HT-29 (cell line): ENCODE results near the gene MYO1D. TPM values are rescaled to one million over a fixed set of nuclear protein-coding genes. Genes with fewer than 3 reads are reported as not detected.
"Not testable (repeated sequence)": the region's sequence is repeated elsewhere in the genome, so short reads cannot be mapped to it uniquely, and the experiment has no call there.

Source experiments
- DNase-seq: peaks from one replicate; pipeline ENCODE4 v3.0.0-alpha.2; 2015; ENCODE audit warnings: low spot score
- small RNA-seq: library from RNA; depleted of rRNA; stranded (forward); fragments of <200 nt; gene quantifications from one replicate; pipeline ENCODE3, GENCODE V24; 2014
- total RNA-seq: library from RNA; depleted of rRNA; stranded (reverse); fragments of >200 nt; shearing (Covaris generic); gene quantifications from 2 replicates; pipeline ENCODE4 v1.2.3, GENCODE V29; 2014; rRNA removed

Gene MYO1D
- total RNA-seq, 1 experiment from 2014 or later, result 31.2 TPM

DNA sequence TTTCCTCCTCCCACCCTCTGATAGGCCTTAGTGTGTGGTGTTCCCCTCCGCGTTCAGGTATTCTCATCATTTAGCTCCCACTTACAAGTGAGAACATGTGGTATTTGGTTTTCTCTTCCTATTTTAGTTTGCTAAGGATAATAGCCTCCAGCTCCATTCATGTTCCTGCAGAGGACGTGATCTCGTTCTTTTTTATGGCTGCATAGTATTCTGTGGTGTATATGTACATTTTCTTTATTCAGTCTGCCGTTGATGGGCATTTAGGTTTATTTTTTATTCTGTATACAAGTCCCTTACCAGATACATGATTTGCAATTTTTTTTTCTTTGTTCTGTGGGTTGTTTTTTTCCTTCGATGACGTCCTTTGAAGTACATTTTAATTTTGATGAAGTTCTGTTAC lies 409.0 kb downstream of the MYO1D start:
- no peak for DNase-seq

DNA sequence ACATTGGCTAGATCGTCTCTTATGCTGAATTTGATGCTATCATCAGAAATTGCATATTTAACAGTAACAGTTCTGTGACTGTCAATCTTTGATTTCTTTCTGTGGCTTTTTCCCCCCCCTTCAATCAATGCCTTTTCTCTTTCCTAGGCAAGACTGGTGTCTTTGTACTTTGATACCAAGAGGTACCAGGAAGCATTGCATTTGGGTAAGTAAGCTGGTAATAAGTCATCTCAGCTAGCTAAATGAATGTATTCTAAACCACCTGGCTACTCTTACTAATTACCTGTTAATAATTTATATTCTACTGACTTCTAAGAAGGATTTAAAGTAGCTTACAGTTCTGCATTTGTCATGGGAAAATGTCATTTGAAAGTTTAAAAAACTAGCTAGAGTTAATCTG lies 412.6 kb downstream of the MYO1D start:
- no peak for DNase-seq

DNA sequence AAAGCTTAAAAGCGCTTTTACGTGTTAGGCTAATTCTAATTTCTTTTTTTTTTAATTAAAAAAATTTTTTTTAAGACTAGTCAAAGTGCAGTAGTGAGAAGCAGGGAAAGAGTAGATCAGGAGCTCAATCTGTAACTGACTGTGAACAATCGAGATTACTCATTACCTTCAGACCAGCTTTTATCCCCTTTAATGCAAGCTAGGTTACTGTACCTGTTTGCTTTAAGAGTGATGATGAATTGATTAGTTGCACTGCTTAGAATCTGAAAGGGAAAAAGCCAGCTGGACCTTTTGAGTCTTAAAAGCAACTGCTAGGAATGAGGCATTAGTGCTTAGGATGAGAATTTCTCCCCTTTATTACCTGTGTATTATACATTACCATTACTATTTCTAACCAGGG lies 413.6 kb downstream of the MYO1D start:
- no peak for DNase-seq

DNA sequence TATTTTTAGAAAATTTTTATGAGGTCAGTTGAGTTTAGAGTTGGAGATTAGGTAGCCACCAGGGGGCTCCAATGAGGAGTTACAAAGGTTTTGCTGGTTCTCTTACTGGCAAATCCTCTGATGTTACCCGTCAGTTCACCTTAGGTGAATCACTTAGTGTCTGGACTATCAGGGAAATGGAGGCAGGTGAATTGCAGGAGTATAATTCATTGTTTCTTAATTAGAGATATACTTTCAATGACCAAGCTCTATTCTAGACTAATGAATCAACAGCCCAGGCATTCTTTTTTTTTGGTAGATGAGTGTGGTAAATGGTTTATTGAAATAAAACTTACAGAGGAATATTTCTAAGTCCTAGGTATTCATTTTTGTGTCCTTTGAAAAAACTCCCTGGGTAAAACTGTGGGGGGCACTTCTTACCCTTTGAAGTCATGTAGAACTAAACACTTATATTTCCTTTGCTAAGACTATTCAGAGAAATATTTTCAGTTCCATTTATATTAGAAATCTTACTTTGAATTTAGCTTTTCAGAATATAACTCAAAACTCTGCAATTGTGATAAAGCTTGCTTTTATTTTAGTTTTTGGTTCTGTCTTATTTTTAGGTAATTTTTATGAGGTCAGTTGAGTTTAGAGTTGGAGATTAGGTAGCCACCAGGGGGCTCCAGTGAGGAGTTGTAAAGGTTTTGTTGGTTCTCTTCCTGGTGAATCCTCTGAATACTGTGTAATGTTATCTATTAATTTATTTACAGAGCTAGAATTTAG lies 414.9 kb downstream of the MYO1D start:
- peak; percentile 88 for DNase-seq

DNA sequence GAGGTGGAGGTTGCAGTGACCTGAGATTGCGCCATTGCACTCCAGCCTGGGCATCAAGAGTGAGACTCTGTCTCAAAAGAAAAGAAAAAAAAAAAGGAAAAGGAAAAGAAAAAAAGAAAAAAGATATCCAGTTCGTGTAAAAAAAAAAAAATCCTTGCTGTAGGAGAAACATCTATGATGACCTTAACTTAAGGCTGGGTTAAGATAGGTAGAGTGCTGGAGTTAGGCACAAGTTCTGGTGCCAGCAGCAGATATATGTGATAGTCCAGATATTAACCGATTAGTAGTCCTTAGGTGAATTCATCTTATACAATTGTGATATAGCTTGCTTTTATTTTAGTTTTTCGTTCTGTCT lies 415.4 kb downstream of the MYO1D start:
- no peak for DNase-seq

DNA sequence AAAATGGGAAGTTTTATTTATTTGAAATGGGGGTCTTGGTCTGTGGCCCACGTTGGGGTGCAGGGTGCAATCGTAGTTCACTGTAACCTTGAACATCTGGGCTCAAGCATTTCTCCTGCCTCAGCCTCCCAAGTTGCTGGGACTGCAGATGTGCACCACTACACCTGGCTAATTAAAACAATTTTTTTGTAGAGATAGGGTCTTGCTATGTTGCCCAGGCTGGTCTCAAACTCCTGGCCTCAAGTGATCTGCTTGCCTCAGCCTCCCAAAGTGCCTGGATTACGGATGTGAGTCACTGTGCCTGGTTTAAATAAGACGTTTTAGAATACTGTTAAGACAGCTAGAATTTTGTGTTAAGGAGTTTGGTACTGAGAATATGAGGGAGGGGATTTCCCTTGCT lies 416.9 kb downstream of the MYO1D start:
- no peak for DNase-seq

DNA sequence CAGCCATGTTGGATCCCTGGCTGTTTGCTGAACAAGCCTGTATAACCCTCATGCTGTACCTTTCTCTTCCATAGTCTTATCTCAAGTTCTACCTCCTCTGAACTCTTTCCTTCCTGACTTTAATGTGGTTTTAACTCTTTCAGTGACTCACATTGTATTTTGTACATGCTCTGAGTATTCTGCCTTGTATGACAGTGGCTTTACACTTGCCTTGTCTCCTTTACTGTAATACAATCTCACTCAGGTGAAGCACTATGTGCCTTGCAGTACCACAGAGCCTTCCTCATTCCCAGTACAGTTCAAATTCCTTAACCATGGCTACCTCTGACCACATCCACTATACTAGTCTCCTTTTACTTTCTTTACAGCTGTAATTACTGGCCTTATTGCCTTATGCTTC lies 418.6 kb downstream of the MYO1D start:
- no peak for DNase-seq

DNA sequence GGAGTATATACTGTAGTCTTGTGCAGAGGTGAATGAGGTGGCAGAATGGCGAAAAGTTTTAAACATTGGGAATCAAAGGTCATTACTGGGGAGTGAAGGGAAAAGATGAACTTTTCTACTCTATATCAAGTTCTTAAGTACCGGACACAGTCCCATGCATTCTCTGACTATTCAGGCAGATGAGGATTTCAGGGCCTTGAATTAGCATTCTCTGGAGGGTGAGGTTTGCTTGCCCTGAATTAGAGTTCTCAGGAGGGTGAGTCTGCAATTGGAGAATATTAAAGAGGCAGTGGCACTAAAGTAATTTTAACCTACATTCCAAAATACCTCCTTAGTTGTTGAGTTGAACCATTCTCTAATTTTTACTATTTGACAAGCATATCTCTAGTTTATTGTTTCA lies 423.6 kb downstream of the MYO1D start:
- DNase-seq, result no peak

DNA sequence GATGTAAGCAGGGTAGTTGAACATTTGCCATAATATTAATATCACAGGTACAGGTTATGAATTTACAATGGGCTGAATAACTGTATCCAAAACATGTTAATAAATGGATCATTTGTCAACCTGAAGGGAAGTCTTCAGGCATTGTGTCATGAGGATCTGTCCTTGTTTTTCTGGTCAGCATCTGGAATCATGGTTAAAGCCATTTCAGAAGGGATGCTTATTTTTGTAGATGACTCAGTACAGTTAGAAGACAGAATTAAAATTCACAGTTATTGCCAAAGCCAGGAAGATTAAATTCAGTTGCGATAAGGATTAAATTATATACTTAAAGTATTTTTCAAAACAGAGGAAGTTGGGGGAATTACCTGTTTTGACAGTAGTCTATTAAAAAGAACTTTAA lies 424.6 kb downstream of the MYO1D start:
- no peak for DNase-seq

DNA sequence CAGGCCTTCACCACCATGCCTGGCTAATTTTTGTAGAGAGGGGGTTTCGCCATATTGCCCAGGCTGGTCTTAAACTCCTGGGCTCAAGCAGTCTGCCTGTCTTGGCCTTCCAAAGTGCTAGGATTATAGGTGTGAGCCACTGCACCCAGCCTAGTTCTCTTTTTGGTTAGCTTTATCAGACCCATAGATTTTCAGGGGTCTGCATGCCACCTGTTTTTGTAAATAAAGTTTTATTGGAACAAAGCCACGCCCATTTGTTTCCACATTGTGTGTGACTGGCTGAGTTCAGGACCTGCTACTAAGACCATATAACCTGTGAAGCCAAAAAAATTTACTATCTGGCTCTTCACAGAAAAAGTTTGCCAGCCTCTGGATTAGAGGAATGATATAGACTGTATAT lies 425.0 kb downstream of the MYO1D start:
- no peak for DNase-seq

DNA sequence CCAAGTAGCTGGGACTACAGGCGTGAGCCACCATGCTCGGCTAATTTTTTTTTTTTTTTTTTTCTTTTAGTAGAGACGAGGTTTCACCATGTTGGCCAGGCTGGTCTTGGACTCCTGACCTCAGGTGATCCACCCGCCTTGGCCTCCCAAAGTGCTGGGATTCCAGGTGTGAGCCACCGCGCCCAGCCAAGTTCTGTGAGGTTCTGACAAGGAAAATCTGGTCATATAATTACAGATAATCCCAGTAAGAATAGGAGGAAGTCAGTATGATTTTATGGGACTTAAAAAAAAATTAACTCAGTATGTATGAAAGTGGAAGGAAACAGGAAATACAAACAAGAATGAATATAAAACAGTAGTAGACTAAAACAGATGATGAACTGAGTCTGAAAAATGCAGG lies 426.5 kb downstream of the MYO1D start:
- DNase-seq, result not testable (repeated sequence)

DNA sequence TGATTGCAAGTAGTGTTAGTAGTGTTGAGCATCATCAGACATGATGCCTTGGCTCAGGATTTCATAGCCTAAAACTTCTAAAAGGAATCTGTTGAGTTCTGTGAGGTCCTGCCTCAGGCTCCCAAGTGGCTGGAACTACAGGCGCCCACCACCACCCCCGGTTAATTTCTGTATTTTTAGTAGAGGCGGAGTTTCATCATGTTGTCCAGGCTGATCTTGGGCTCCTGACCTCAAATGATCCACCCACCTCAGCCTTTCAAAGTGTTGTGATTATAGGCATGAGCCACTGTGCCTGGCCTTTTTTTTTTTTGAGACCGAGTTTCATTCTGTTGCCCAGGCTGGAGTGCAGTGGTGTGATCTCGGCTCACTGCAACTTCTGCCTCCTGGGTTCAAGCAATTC lies 427.0 kb downstream of the MYO1D start:
- DNase-seq, result no peak

DNA sequence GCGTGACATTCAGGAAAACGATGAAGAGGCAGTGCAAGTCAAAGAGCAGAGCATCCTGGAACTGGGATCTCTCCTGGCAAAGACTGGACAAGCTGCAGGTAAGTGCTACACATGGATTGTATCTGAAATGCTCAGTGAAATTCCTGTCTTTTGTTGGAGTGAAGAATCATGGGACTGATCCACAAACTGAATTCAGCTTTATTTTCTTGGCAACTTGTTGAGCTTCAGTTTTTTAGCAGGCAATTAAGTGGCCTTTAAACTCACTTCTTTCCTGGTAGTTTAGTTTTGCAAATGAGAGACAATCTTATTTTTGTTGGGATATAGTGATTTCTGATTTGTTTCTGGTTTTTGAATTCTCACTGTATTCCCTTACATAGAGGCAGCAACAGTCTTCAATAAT lies 430.0 kb downstream of the MYO1D start:
- no peak for DNase-seq

DNA sequence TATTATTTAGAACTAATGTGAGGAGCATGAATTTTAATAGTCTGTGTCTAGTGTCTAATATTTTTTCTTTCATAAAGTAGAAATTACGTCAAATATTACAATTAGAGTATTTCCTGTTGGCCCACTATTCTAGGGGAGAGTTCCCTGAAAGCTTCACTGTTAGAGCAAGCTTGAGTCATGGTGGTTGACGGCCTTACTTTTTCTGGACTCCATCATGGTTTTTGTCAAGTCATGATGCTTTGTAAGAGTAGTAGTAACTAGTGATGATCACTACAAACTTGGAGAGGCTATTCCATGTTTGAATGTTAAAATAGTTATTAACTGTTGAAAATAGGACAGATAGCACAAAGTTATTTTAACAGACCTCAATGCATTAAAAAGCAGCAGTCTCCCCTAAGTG lies 431.0 kb downstream of the MYO1D start:
- peak; percentile 11 for DNase-seq

DNA sequence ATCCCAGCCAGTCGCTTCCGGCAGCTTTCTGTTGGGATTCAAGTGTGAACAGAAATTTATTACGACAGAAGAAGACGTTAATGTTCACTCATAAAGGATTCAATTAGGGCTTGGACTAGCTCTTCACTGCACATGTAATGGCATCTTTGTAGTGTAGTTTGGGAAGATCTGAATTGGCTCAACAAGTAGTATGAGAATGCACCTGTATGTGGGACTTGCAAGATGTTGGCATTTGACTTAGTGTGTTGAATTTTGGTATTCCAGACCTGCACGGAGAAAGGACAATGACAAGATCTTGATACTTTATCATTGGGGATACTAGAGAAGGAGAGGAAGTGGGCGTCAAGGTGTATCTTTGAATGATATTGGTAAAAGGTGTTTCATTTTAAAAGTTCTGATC lies 431.4 kb downstream of the MYO1D start:
- no peak for DNase-seq

DNA sequence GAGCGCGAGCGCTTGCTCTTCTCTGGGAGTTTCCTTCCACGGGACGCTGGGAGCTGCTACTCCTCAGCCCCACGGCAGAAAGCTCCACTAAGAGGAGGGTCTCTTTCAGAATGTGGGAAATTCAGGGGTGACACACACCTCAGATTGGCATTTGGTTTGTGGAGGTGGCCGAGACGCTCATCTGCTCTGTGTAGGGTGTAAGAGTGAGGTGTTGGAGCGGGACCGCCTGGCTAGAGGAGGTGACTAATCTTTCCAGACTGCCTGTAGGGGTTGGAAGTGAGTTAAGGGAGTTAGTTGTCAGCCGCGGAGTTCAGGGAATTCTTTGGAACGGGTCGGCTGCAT lies 431.9 kb downstream of the MYO1D start:
- peak; percentile 80 for DNase-seq

DNA sequence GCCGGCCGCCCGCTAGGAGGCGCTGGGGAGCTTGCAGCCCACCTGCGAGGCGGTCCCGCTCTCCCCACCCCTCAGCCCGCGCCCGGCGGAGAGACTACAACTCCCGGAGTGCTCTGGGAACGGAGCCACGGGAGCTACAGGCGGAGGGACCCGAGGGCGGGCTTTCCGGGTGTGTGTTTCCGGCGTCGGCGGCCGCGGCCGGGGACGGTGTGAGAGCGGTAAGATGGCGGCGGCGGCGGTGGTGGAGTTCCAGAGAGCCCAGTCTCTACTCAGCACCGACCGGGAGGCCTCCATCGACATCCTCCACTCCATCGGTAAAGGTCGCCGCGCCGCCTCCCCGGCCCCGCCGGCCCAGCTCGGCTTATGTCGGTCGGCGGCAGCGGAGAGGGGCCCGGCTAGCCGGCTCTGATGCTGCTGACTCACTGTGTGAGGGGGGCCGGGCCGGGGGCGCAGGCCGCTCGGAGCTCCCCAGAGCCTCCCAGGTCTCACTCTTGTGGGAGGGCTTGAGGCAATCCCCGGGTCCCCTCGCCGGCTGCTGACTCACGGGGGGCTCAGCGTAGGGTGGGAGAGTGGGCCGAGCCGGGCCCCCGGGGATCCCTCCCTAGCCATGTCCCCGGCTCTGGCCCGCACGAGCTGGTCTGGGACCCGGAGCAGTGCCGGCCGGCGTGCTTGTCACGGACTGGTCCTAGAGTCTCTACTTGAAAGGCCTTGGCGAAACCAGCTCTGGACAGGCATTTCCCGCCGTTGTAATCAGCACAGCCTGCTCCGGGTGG lies 432.4 kb downstream of the MYO1D start, which contains the start of gene PSMD11:
PSMD11 (plus strand) TSS at position 210 of the 773 bp plus-strand sequence; CDS start at position 224, 14 bp downstream.
- DNase-seq, result peak; percentile 99

DNA sequence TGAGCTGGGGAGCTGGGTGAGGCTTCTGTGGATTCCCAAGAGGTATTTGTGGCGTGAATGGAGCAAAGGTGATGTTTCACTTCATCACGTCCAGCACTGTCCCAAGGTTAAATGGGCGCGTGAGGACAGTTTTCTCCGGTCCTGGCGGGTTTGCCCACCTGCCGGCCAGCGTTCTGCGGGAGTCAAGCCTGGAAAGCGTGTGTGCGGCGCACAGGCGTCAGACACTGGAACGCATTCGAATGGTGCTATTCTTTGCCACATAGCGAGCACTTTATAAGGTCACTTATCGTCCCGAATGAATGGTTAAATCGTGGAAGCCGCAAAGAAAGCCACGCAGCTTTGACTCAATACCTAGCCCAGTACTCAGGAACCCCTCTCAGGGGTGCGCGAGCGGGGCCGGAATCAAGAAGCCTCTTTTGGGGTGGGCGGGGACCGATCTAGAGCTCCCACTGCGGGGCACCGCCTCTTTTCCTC lies 433.1 kb downstream of the MYO1D start:
- no peak for DNase-seq

Small RNAs within 50 kb of the gene (small RNA-seq; reads per million reads assigned to genes)
- gene RF00019, result not detected

Other genes starting within 250 kb of the MYO1D start
- 0.03 TPM in 1 of 2 replicates, not detected in the other for gene TMEM98, start 51.0 kb upstream of the MYO1D start, total RNA-seq
- gene SPACA3, start 114.7 kb upstream of the MYO1D start, total RNA-seq, result not detected in 2 replicates